Activated naive CD4-positive, alpha-beta T cell treated with anti-CD3 and anti-CD28 coated beads, Interleukin-2, amount 10 ng/mL, durations not matched to agents 7 days and 5 days (primary cell): ENCODE data around the gene PLD1.
"Not testable (repeated sequence)": the region's sequence is repeated elsewhere in the genome, so short reads cannot be mapped to it uniquely, and the experiment has no call there.

Experiments
- CTCF ChIA-PET: fragments of 350-600 bp; sonication (Branson Sonifier 250); formaldehyde crosslinking; loops from one replicate; lab custom pipeline; 2021; ENCODE audit warnings: antibody characterized with exemption; lab: Charles Lee
- DNase-seq: peaks from one replicate; pipeline ENCODE4 v3.0.0-alpha.2; 2020
- H3K27ac Mint-ChIP-seq: one replicate; pipeline ENCODE4 v1.8.0; 2021; ENCODE audit warnings: mild to moderate bottlenecking, moderate library complexity, mixed read lengths
- H3K27me3 Mint-ChIP-seq: one replicate; pipeline ENCODE4 v1.8.0; 2021; ENCODE audit warnings: mild to moderate bottlenecking, mixed read lengths
- H3K36me3 Mint-ChIP-seq: one replicate; pipeline ENCODE4 v1.8.0; 2021; ENCODE audit warnings: mixed read lengths
- H3K4me1 Mint-ChIP-seq: one replicate; pipeline ENCODE4 v1.8.0; 2021; ENCODE audit warnings: mixed read lengths
- H3K4me3 Mint-ChIP-seq: one replicate; pipeline ENCODE4 v1.8.0; 2021; ENCODE audit warnings: mild to moderate bottlenecking, moderate library complexity, mixed read lengths
- H3K9me3 Mint-ChIP-seq: one replicate; pipeline ENCODE4 v1.8.0; 2021; ENCODE audit warnings: mixed read lengths

The PLD1 gene

DNA sequence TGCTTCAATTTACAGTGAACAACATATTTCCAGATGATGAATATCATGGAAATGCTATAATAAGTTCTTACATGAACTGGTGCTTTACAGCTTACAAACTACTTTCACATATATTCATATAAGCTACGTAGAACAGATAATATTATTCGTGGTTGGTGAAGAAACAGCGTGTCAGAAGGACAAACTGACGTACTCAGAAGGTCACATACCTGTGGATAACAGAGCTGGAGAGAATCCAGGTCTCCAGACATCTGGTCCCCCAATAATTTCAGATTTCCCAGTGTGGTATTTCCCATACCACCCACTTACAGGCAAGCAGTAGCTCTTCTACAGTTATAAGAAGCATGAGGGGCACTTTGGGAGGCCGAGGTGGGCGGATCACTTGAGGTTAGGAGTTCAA, 156.6 kb downstream of the PLD1 start:
- no peaks in the 10 kb centered on the region for H3K27me3 Mint-ChIP-seq
- no peaks in the 10 kb centered on the region for H3K9me3 Mint-ChIP-seq
- H3K4me1 Mint-ChIP-seq, result no peaks in the 10 kb centered on the region
- H3K27ac Mint-ChIP-seq, result no peak overlapping the region
- DNase-seq, result no peak
- no peaks in the 10 kb centered on the region for H3K36me3 Mint-ChIP-seq
- CTCF ChIA-PET, result interaction anchor here (0.6 to 1.2 kb wide), 2 partner anchors 8 to 853 kb away, joined by 3 read pairs; no protein-coding TSS in a partner anchor
- no peak overlapping the region for H3K4me3 Mint-ChIP-seq

- no peaks in the 10 kb centered on the region for H3K36me3 Mint-ChIP-seq
- H3K4me3 Mint-ChIP-seq, result no peak overlapping the region
- no peaks in the 10 kb centered on the region for H3K9me3 Mint-ChIP-seq
- CTCF ChIA-PET, result interaction anchor here (1.2 kb wide), 1 partner anchor 8 kb away, joined by 3 read pairs; no protein-coding TSS in a partner anchor
- no peak overlapping the region for H3K27ac Mint-ChIP-seq
- no peaks in the 10 kb centered on the region for H3K4me1 Mint-ChIP-seq
- DNase-seq, result no peak
- H3K27me3 Mint-ChIP-seq, result no peaks in the 10 kb centered on the region
These were observed 157.4 kb downstream of the PLD1 start for GRCh38 chr3:171652932-171653331.

GRCh38 chr3:171649911-171650592, 160.2 kb downstream of the PLD1 start:
- Mint-ChIP-seq H3K9me3 (no peaks in the 10 kb centered on the region), H3K4me3 (no peak overlapping the region), H3K36me3 (no peaks in the 10 kb centered on the region), H3K4me1 (no peaks in the 10 kb centered on the region), H3K27me3 (no peaks in the 10 kb centered on the region), H3K27ac (no peak overlapping the region)
- no peak for DNase-seq
- CTCF ChIA-PET, result interaction anchor here (1.2 to 1.3 kb wide), 2 partner anchors 121 to 123 kb away, joined by 3 to 4 read pairs; no protein-coding TSS in a partner anchor

DNA sequence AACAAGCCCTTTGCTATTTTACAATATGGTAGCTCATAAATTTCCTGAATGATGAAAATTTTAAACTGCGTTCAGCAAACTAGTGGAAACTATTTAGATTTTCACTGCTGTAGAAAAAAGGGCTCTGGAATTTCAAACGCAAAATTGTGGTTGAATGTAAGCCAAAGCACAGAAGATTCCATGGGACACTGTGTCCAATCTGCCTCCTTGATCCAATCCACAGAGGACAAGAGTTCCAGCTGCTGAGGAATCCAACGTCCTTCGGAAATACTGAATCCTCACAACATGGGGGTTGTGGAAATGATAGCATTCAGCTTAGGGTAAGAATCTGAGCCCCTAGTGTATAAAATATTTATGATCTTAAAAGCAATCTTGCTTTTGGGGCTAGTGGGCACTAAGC, 161.0 kb downstream of the PLD1 start:
- DNase-seq, result no peak
- H3K27ac Mint-ChIP-seq, result no peak overlapping the region
- H3K36me3 Mint-ChIP-seq, result no peaks in the 10 kb centered on the region
- no peaks in the 10 kb centered on the region for H3K27me3 Mint-ChIP-seq
- H3K4me3 Mint-ChIP-seq, result no peak overlapping the region
- no peaks in the 10 kb centered on the region for H3K4me1 Mint-ChIP-seq
- no peaks in the 10 kb centered on the region for H3K9me3 Mint-ChIP-seq
- CTCF ChIA-PET, result interaction anchor here (1.2 to 1.3 kb wide), 2 partner anchors 122 to 124 kb away, joined by 3 to 4 read pairs; no protein-coding TSS in a partner anchor

DNA sequence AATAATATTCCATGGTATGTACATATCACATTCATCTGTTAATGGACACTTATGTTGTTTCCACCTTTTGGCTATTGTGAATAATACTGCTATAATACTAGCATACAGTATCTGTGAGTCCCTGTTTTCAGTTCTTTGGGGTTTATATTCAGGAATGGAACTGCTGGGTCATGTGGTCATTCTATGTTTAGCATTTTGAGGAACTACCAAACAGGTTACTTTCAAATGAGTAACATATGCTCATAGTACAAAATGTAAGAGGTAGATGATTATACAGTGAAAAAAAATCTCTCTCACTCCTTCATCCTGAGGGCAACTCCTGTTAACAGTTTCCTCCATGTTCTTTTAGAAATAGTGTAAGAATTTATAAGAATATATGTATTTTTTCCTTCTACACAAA, 162.2 kb downstream of the PLD1 start:
- Mint-ChIP-seq H3K4me3 (no peak overlapping the region), H3K27me3 (no peaks in the 10 kb centered on the region), H3K4me1 (no peaks in the 10 kb centered on the region), H3K27ac (no peak overlapping the region), H3K36me3 (no peaks in the 10 kb centered on the region), H3K9me3 (no peaks in the 10 kb centered on the region)
- CTCF ChIA-PET, result no interaction called here
- no peak for DNase-seq

GRCh38 chr3:171646357-171647133, 163.7 kb downstream of the PLD1 start:
- no peaks in the 10 kb centered on the region for H3K36me3 Mint-ChIP-seq
- no peaks in the 10 kb centered on the region for H3K9me3 Mint-ChIP-seq
- H3K4me3 Mint-ChIP-seq, result no peak overlapping the region
- H3K27me3 Mint-ChIP-seq, result no peaks in the 10 kb centered on the region
- no peak overlapping the region for H3K27ac Mint-ChIP-seq
- DNase-seq, result no peak
- CTCF ChIA-PET, result interaction anchor here (1.6 to 3.1 kb wide), 2 partner anchors 125 to 695 kb away, joined by 3 to 16 read pairs; no protein-coding TSS in a partner anchor
- no peaks in the 10 kb centered on the region for H3K4me1 Mint-ChIP-seq

- Mint-ChIP-seq H3K27me3 (no peaks in the 10 kb centered on the region), H3K4me3 (no peak overlapping the region), H3K36me3 (no peaks in the 10 kb centered on the region), H3K27ac (no peak overlapping the region), H3K4me1 (no peaks in the 10 kb centered on the region), H3K9me3 (no peaks in the 10 kb centered on the region)
- CTCF ChIA-PET, result interaction anchor here (1.2 to 3.1 kb wide), 5 partner anchors 9 to 697 kb away, joined by 3 to 16 read pairs (median 4); no protein-coding TSS in a partner anchor
- DNase-seq, result no peak
These were observed 165.6 kb downstream of the PLD1 start for GRCh38 chr3:171644681-171645080.

- CTCF ChIA-PET, result interaction anchor here (1.9 kb wide), 1 partner anchor 191 kb away, joined by 6 read pairs; no protein-coding TSS in a partner anchor
- no peak overlapping the region for H3K27ac Mint-ChIP-seq
These were observed 166.6 kb downstream of the PLD1 start for GRCh38 chr3:171643681-171644080.

DNA sequence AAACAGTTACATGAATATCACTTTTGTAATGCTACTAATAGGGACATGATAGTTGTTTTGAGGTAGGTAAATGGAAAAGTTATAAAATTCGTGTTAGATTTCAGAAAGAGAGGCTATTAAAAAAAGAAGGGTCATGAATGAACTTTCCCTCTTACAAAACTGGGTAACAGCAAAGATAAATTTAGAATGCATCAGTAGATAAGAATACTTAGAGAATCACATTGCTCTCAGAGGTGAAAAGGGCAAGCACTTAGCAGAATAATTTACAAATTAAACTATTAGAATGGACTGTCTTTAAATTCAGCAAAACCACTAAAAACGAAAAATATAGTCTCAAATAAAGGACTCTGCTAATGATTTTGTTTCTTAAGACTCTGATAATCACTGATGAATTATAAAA, 167.2 kb downstream of the PLD1 start:
- Mint-ChIP-seq H3K27me3 (no peaks in the 10 kb centered on the region), H3K4me3 (no peak overlapping the region), H3K4me1 (no peaks in the 10 kb centered on the region), H3K27ac (no peak overlapping the region), H3K9me3 (no peaks in the 10 kb centered on the region), H3K36me3 (no peaks in the 10 kb centered on the region)
- CTCF ChIA-PET, result interaction anchor here (1.9 kb wide), 1 partner anchor 191 kb away, joined by 6 read pairs; no protein-coding TSS in a partner anchor
- no peak for DNase-seq

More at GRCh38 chr3:171643681-171644080, 166.6 kb downstream of the PLD1 start:
- H3K9me3 Mint-ChIP-seq, result no peaks in the 10 kb centered on the region
- no peak for DNase-seq
- no peaks in the 10 kb centered on the region for H3K4me1 Mint-ChIP-seq
- no peaks in the 10 kb centered on the region for H3K27me3 Mint-ChIP-seq
- no peak overlapping the region for H3K4me3 Mint-ChIP-seq
- H3K36me3 Mint-ChIP-seq, result no peaks in the 10 kb centered on the region

DNA sequence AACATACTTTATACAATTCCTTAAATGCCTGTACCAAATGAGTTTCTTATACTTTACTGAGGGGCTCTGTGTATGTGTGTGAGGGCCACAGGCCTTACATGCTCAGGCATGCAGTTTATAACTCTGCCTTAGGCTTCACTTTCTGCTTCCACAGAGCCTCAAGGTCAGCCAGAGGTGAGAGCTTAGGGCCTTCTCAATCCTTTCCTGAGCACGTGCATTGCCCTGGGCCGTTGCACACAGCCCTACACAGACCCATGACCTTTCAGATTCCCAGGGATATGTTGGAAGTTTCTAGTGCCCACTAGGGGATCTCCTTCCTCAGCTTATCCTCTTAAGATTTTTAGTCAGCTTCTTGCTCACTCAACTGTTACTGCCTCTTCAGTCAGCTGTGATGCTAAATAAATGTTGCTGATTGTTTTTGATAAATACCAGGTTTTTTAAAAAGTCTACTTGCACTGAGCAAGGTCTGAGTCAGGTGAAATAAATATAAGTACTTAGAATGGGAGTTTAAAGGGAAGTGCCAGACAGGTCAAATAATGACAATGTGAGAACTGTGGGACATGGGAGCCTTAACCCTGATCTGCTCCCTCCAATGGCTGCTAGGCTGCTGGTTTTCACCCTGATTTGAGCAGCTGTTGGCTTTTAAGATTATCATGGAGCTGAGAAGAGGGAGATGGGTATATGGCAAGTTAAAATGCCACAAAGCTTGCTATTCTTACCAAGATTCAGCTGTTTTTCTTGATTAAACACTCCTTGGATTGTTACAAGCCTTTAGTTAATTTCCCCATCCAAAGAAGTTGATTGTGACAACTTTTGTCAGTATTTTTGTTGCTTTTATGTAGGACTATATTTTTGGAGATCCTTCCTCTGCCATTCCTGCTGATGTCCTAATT, 169.5 kb downstream of the PLD1 start:
- H3K27ac Mint-ChIP-seq, result no peak overlapping the region
- no peaks in the 10 kb centered on the region for H3K4me1 Mint-ChIP-seq
- H3K36me3 Mint-ChIP-seq, result no peaks in the 10 kb centered on the region
- no peaks in the 10 kb centered on the region for H3K27me3 Mint-ChIP-seq
- no peaks in the 10 kb centered on the region for H3K9me3 Mint-ChIP-seq
- no peak for DNase-seq
- CTCF ChIA-PET, result interaction anchor here (0.9 to 1.6 kb wide), 2 partner anchors 10 to 131 kb away, joined by 3 to 4 read pairs; no protein-coding TSS in a partner anchor
- H3K4me3 Mint-ChIP-seq, result no peak overlapping the region

DNA sequence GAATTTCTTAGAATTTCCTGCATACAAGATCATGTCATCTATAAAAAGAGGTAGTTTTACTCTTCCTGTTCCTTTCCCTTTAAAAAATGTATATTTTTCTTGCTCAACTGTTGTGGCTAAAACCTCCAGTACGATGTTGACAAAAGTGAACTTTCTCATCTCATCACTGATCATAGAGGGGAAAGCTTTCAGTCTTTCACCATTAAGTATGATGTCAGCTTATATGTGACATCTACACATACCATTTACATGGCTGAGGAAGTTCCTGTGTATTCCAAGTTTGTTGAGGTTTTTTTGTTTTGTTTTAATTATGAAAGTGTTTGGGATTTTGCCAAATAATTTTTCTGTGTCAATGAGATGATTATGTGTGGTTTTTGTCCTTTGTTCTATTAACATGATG, 173.6 kb downstream of the PLD1 start:
- H3K36me3 Mint-ChIP-seq, result no peaks in the 10 kb centered on the region
- DNase-seq, result no peak
- H3K27ac Mint-ChIP-seq, result no peak overlapping the region
- no peaks in the 10 kb centered on the region for H3K27me3 Mint-ChIP-seq
- no peaks in the 10 kb centered on the region for H3K4me1 Mint-ChIP-seq
- no peaks in the 10 kb centered on the region for H3K9me3 Mint-ChIP-seq
- H3K4me3 Mint-ChIP-seq, result no peak overlapping the region
- CTCF ChIA-PET, result interaction anchor here (0.6 kb wide), 1 partner anchor 794 kb away, joined by 3 read pairs; no protein-coding TSS in a partner anchor

GRCh38 chr3:171632766-171633165, 177.5 kb downstream of the PLD1 start:
- no peaks in the 10 kb centered on the region for H3K27me3 Mint-ChIP-seq
- no peak overlapping the region for H3K27ac Mint-ChIP-seq
- H3K9me3 Mint-ChIP-seq, result no peaks in the 10 kb centered on the region
- H3K36me3 Mint-ChIP-seq, result no peaks in the 10 kb centered on the region
- DNase-seq, result no peak
- H3K4me3 Mint-ChIP-seq, result no peak overlapping the region
- CTCF ChIA-PET, result no interaction called here
- H3K4me1 Mint-ChIP-seq, result no peaks in the 10 kb centered on the region

GRCh38 chr3:171626799-171627198, 183.5 kb downstream of the PLD1 start:
- H3K27me3 Mint-ChIP-seq, DNase-seq, CTCF ChIA-PET, H3K36me3 Mint-ChIP-seq, H3K4me3 Mint-ChIP-seq, H3K4me1 Mint-ChIP-seq, H3K9me3 Mint-ChIP-seq, H3K27ac Mint-ChIP-seq: not testable (repeated sequence)
